Neural cell (in vitro differentiated cells): ENCODE data around the gene FGD5.

Experiments used
- EP300 ChIP-seq: fragments of 450-650 bp; conservative IDR thresholded peaks from 2 replicates; pipeline ENCODE4 v1.6.1; 2014; ENCODE audit warnings: antibody characterized with exemption, mild to moderate bottlenecking, moderate library complexity; ENCODE audit not compliant: poor library complexity, severe bottlenecking
- EZH2 ChIP-seq: fragments of 200-600, 300-800 bp; shearing (Covaris generic), sonication (generic); IDR thresholded peaks from 2 replicates; pipeline ENCODE4 v1.6.1; 2014; ENCODE audit warnings: antibody characterized with exemption, low read length, borderline replicate concordance, mild to moderate bottlenecking; ENCODE audit not compliant: insufficient read depth, poor library complexity, severe bottlenecking
- MXI1 ChIP-seq: fragments of 450-650 bp; conservative IDR thresholded peaks from 2 replicates; pipeline ENCODE4 v1.6.1; 2014; ENCODE audit warnings: antibody characterized with exemption, mild to moderate bottlenecking; ENCODE audit not compliant: poor library complexity, severe bottlenecking
- POLR2AphosphoS5 ChIP-seq: IDR thresholded peaks from 2 replicates; pipeline ENCODE4 v1.6.1; 2012
- RAD21 ChIP-seq: fragments of 450-650 bp; conservative IDR thresholded peaks from 2 replicates; pipeline ENCODE4 v1.6.1; 2014; ENCODE audit warnings: antibody characterized with exemption, mild to moderate bottlenecking, moderate library complexity
- SMC3 ChIP-seq: fragments of 450-650 bp; conservative IDR thresholded peaks from 2 replicates; pipeline ENCODE4 v1.6.1; 2014; ENCODE audit warnings: antibody characterized with exemption, mild to moderate bottlenecking, moderate library complexity; ENCODE audit not compliant: poor library complexity
- TAF1 ChIP-seq: IDR thresholded peaks from 2 replicates; pipeline ENCODE4 v1.6.1; 2012; ENCODE audit warnings: low read depth
- TF ChIP-seq, protein P1 (sequence below): fragments of 450-650 bp; IDR thresholded peaks from 2 replicates; pipeline ENCODE4 v1.5.1; 2014; ENCODE audit warnings: antibody characterized with exemption, mild to moderate bottlenecking, moderate library complexity; ENCODE audit not compliant: poor library complexity, severe bottlenecking
- TF ChIP-seq, protein P2 (sequence below): IDR thresholded peaks from 2 replicates; pipeline ENCODE4 v1.6.1; 2012; ENCODE audit warnings: borderline replicate concordance

DNA sequence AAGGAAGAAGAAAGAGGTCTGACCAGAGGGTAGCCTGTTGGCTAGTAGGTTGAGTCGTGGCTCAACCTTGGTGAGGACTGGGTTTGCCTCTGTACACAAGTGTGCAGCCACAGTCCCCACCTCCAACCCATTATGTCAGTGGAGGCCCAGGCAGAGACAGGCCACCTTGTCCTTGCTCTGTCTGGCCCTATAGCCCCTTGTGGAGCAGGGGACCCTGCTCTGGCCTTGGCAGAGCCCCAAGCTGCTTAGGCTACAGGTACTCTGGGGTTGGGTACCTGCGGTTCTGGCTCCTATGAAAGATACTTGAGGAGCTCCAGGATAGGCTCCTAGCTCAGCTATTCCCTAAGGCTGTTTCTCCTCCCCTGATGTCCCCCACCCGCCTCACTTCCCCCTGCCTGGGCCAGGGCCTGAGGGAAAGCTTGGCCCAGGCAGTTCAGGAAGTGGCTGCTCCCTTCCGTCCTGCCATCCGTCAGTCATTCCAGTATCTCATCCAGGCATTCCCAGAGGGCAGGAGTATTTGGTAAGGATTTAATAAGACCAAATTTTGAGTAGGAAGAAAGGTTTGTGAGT is 44.0 kb downstream of the FGD5 start:
- TF ChIP-seq EZH2, result no peak
- TF ChIP-seq, protein P1, sequence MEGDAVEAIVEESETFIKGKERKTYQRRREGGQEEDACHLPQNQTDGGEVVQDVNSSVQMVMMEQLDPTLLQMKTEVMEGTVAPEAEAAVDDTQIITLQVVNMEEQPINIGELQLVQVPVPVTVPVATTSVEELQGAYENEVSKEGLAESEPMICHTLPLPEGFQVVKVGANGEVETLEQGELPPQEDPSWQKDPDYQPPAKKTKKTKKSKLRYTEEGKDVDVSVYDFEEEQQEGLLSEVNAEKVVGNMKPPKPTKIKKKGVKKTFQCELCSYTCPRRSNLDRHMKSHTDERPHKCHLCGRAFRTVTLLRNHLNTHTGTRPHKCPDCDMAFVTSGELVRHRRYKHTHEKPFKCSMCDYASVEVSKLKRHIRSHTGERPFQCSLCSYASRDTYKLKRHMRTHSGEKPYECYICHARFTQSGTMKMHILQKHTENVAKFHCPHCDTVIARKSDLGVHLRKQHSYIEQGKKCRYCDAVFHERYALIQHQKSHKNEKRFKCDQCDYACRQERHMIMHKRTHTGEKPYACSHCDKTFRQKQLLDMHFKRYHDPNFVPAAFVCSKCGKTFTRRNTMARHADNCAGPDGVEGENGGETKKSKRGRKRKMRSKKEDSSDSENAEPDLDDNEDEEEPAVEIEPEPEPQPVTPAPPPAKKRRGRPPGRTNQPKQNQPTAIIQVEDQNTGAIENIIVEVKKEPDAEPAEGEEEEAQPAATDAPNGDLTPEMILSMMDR, result no peak
- no peak for TF ChIP-seq EP300
- no peak for TF ChIP-seq POLR2AphosphoS5
- TF ChIP-seq RAD21, result no peak
- no peak for TF ChIP-seq SMC3
- TF ChIP-seq, protein P2, sequence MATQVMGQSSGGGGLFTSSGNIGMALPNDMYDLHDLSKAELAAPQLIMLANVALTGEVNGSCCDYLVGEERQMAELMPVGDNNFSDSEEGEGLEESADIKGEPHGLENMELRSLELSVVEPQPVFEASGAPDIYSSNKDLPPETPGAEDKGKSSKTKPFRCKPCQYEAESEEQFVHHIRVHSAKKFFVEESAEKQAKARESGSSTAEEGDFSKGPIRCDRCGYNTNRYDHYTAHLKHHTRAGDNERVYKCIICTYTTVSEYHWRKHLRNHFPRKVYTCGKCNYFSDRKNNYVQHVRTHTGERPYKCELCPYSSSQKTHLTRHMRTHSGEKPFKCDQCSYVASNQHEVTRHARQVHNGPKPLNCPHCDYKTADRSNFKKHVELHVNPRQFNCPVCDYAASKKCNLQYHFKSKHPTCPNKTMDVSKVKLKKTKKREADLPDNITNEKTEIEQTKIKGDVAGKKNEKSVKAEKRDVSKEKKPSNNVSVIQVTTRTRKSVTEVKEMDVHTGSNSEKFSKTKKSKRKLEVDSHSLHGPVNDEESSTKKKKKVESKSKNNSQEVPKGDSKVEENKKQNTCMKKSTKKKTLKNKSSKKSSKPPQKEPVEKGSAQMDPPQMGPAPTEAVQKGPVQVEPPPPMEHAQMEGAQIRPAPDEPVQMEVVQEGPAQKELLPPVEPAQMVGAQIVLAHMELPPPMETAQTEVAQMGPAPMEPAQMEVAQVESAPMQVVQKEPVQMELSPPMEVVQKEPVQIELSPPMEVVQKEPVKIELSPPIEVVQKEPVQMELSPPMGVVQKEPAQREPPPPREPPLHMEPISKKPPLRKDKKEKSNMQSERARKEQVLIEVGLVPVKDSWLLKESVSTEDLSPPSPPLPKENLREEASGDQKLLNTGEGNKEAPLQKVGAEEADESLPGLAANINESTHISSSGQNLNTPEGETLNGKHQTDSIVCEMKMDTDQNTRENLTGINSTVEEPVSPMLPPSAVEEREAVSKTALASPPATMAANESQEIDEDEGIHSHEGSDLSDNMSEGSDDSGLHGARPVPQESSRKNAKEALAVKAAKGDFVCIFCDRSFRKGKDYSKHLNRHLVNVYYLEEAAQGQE, result no peak
- TF ChIP-seq MXI1, result no peak
- TF ChIP-seq TAF1, result no peak
